ENCODE data around the gene YIF1B. TPM values are rescaled to one million over a fixed set of nuclear protein-coding genes. Genes with fewer than 3 reads are reported as not detected.

The YIF1B gene
- polyA plus RNA-seq, 1 experiment: 44.9 TPM

- CTCF ChIA-PET: interaction anchor here (0.8 to 1.3 kb wide), 2 partner anchors 25 to 68 kb away, joined by 3 read pairs; partner anchors contain the start of gene CATSPERG
- Histone ChIP-seq H3K27me3 (ENCODE audit: control insufficient read depth, insufficient read depth, low read length) (no peaks in the 10 kb centered on the region), H3K9me3 (ENCODE audit: control insufficient read depth, insufficient read depth, low read length) (no peaks in the 10 kb centered on the region), H3K4me3 (ENCODE audit: low read depth, low read length) (no peak overlapping the region), H3K27ac (ENCODE audit: low read depth, low read length) (no peak overlapping the region)
- POLR2A ChIA-PET: no interaction called here
- DNase-seq (ENCODE audit: low read depth, low spot score): no peak
- TF ChIP-seq CTCF (IDR thresholded peaks at IDR 0.05; ENCODE audit: low read depth, low read length): no peak
These were observed 4.8 kb downstream of the YIF1B start for GRCh38 chr19:38310986-38311385.

DNA sequence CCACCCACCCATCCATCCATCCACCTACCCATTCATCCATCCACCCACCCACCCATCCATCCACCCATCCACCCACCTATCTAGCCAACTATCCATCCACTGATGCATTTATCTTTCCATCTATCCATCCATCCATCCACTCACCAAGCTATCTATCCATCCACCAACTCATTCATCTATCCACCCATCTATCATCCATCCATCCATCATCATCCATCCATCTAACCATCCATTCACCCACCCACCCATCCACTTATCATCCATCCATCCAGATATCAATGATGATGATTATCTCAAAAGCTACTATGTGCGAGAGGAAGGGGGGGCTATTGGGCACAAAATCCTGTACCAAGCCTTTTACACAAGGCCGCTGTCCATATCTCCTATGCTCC, 5.5 kb downstream of the YIF1B start:
- H3K9me3 ChIP-seq (ENCODE audit: control insufficient read depth, insufficient read depth, low read length): no peaks in the 10 kb centered on the region
- TF ChIP-seq CTCF (IDR thresholded peaks at IDR 0.05; ENCODE audit: low read depth, low read length): no peak
- CTCF ChIA-PET: interaction anchor here (0.6 kb wide), 1 partner anchor 67 kb away, joined by 5 read pairs; no protein-coding TSS in a partner anchor
- no peak overlapping the region for H3K4me3 ChIP-seq (ENCODE audit: low read depth, low read length)
- no peak overlapping the region for H3K27ac ChIP-seq (ENCODE audit: low read depth, low read length)
- H3K27me3 ChIP-seq (ENCODE audit: control insufficient read depth, insufficient read depth, low read length): no peaks in the 10 kb centered on the region
- POLR2A ChIA-PET: no interaction called here
- DNase-seq (ENCODE audit: low read depth, low spot score): no peak

DNA sequence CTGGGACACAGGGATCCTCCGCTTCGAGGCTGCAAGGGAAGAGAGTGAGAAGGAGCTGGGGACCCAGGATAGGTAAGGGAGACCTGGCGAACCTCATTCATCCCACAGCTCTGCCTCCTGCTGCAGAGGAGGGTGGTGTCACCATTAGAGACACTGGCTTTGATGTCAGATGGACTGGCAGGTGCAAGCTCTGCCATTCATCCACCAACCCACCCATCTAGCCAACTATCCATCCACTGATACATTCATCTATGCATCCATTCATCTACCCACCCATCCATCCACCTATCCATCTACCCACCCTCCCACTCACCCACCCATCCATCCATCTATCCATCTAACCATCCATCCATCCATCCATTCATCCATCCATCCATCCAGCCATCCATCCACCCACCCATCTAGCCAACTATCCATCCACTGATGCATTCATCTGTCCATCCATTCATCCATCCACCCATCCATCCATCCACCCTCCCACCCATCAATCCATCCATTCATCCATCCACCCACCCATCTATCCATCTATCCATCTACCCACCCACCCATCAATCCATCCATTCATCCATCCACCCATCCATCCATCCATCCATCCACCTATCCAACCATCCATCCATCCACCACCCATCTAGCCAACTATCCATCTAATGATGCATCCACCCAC, 6.0 kb downstream of the YIF1B start:
- DNase-seq (ENCODE audit: low read depth, low spot score): no peak
- no peak for TF ChIP-seq CTCF (IDR thresholded peaks at IDR 0.05; ENCODE audit: low read depth, low read length)

DNA sequence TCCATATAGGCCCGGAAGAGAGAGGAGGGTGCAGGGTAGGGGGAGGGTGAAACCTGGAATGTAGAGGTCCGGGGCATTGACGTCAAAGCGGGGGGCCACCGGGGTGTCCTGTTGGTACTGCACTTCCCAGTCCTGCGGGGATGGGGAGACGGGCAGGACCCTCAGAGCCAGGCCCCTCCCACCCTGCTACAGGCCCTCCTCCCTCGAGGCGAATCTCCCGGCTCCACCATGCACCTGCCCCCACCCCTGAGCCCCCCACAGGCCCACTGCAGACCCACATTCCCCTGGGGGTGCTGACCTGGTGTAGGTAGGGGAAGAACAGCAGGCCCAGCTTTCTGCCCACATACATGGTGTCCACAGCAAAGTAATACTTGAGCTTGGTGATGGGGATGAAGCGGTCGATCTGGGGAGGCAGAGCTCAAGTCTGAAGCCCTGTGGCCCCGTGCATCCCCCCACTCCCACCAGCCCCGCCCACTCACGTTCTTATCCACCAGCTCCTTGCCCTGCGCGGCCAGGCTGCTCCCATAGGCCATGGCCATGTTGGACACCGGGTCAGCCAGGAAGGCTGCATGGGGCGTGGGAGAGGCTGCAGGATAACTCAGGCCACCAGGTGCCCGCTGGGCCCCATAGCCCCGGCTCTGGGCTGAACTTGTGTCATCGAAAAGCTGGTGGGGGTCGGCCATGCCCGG, 6.7 kb downstream of the YIF1B start:
- ChIA-PET POLR2A (no interaction called here), CTCF (interaction anchor here (1.1 kb wide), 1 partner anchor 10 kb away, joined by 5 read pairs; no protein-coding TSS in a partner anchor)
- H3K9me3 ChIP-seq (ENCODE audit: control insufficient read depth, insufficient read depth, low read length): no peaks in the 10 kb centered on the region; the same call in 1 of the 2 replicates
- TF ChIP-seq CTCF (IDR thresholded peaks at IDR 0.05; ENCODE audit: low read depth, low read length): no peak
- no peak overlapping the region for H3K4me3 ChIP-seq (ENCODE audit: low read depth, low read length)
- no peaks in the 10 kb centered on the region for H3K27me3 ChIP-seq (ENCODE audit: control insufficient read depth, insufficient read depth, low read length)
- no peak for DNase-seq (ENCODE audit: low read depth, low spot score)
- no peak overlapping the region for H3K27ac ChIP-seq (ENCODE audit: low read depth, low read length)

More for the DNA sequence above, 6.0 kb downstream of the YIF1B start:
- no peaks in the 10 kb centered on the region for H3K27me3 ChIP-seq (ENCODE audit: control insufficient read depth, insufficient read depth, low read length)
- no peaks in the 10 kb centered on the region for H3K9me3 ChIP-seq (ENCODE audit: control insufficient read depth, insufficient read depth, low read length)
- no peak overlapping the region for H3K27ac ChIP-seq (ENCODE audit: low read depth, low read length)
- no peak overlapping the region for H3K4me3 ChIP-seq (ENCODE audit: low read depth, low read length)
- CTCF ChIA-PET: interaction anchor here (0.6 kb wide), 1 partner anchor 66 kb away, joined by 5 read pairs; no protein-coding TSS in a partner anchor
- POLR2A ChIA-PET: no interaction called here

Data from AG04450 (cell line).